GM12801 (cell line): Measurements from ENCODE around the gene SH3RF1.

Experiments
- CTCF ChIP-seq: IDR thresholded peaks from one replicate; pipeline ENCODE4 v1.5.1; 2011; ENCODE audit warnings: control low read depth; ENCODE audit not compliant: insufficient read length; ENCODE audit errors: extremely low read depth

SH3RF1 gene

DNA sequence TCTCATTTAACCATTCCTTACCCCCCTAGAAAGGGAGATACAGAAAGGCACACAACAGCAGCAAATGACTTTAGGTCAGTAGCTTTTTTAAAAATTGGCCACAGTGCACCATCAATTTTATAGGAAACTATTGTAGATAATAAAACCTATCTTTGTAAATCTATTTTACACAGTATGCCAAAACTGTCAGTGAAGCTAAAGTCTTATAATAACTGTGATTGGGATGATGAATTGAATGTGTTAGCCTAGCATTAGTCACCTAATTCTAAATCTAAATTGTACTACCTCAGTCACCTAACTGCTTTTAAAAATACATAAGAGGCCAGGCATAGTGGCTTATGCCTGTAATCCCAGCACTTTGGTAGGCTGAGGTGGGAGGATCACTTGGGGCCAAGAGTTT, 44.2 kb downstream of the SH3RF1 start:
- TF ChIP-seq CTCF, result no peak

- no peak for TF ChIP-seq CTCF
Observed at GRCh38 chr4:169225812-169226211, 44.9 kb downstream of the SH3RF1 start.

GRCh38 chr4:169225058-169225751, 45.6 kb downstream of the SH3RF1 start:
- TF ChIP-seq CTCF, result no peak

GRCh38 chr4:169222761-169223160, 48.0 kb downstream of the SH3RF1 start:
- TF ChIP-seq CTCF, result no peak

- no peak for TF ChIP-seq CTCF
Observed at GRCh38 chr4:169221662-169222061, 49.1 kb downstream of the SH3RF1 start.

DNA sequence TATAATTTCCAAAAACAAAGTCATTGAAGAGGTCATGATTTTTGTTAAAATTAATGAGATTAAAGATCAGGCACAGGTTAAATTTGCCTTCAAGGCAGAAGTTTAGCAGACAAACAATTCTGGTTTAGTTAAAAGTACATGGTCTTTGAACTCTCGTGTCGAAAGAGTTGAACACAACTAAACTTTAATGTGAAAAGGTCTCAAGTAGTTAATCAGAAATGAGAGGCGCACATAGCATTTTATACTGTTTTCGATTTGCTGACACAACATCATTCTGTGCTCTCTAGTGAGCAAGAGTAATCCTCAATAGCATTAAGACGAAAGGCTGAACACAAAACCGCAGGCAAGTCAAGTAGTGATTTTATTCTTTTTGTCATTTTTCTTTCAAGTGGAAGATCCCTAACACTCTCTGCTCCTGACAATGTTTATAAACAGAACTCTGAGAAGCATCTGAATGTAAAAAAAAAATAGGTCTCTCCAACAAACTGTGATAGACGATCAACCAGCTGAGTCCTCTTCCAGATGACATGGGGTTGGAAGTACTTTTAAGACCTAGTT, 49.8 kb downstream of the SH3RF1 start:
- TF ChIP-seq CTCF, result no peak

GRCh38 chr4:169220447-169220846, 50.3 kb downstream of the SH3RF1 start:
- TF ChIP-seq CTCF, result no peak
